HEK293 (cell line): Measurements from ENCODE around the gene SMIM32.

ENCODE experiments used
- CTCF ChIA-PET: fragments of 350-600 bp; formaldehyde crosslinking; extraction: SDS; loops from one replicate; lab custom pipeline; 2021; ENCODE audit warnings: antibody characterized with exemption; lab: Yijun Ruan, JAX
- POLR2A ChIA-PET: fragments of 300-600 bp; formaldehyde crosslinking; extraction: SDS; loops from one replicate; lab custom pipeline; 2020; ENCODE audit warnings: antibody characterized with exemption, inconsistent platforms; lab: Yijun Ruan, JAX
- H3K27ac ChIP-seq: fragments of 200-500 bp; sonication (Bioruptor generic); 2 replicates; pipeline ENCODE4 v1.5.1; 2014; ENCODE audit warnings: low read depth, low read length, control low read depth, inconsistent platforms; ENCODE audit errors: extremely low read depth
- H3K36me3 ChIP-seq, 2 experiments: fragments of 200-500 bp in 1 of 2; sonication (Bioruptor generic) in 1 of 2; 1 replicate in 1 of 2; 2 replicates in 1 of 2; pipeline ENCODE4 v1.5.1; 2014 to 2017; ENCODE audit warnings: inconsistent platforms in 2 of 2, low read length in 2 of 2; ENCODE audit not compliant: control insufficient read depth in 2 of 2, insufficient read depth in 1 of 2
- H3K4me1 ChIP-seq: fragments of 200-500 bp; sonication (Bioruptor generic); 2 replicates; pipeline ENCODE4 v1.5.1; 2014; ENCODE audit warnings: mild to moderate bottlenecking, low read length, inconsistent platforms; ENCODE audit not compliant: control insufficient read depth, insufficient read depth
- H3K4me3 ChIP-seq: 2 replicates; pipeline ENCODE4 v1.5.1; 2011; ENCODE audit warnings: low read depth, mild to moderate bottlenecking, control low read depth, low read length, moderate library complexity
- H3K9me3 ChIP-seq: fragments of 200-500 bp; sonication (Bioruptor generic); 2 replicates; pipeline ENCODE4 v1.5.1; 2014; ENCODE audit warnings: low read depth, low read length, inconsistent platforms; ENCODE audit not compliant: control insufficient read depth, insufficient read depth
- CTCF ChIP-seq: fragments of 450-650 bp; formaldehyde crosslinking; IDR thresholded peaks from 2 replicates; pipeline ENCODE4 v1.5.1; 2016; ENCODE audit warnings: missing biosample characterization, missing genetic modification characterization
- FEZF1 ChIP-seq: fragments of 450-650 bp; formaldehyde crosslinking; IDR thresholded peaks from 2 replicates; pipeline ENCODE4 v1.5.1; 2016; ENCODE audit warnings: missing biosample characterization, missing genetic modification characterization
- HOXC10 ChIP-seq: sonication (generic); formaldehyde crosslinking; IDR thresholded peaks from 2 replicates; pipeline ENCODE4 v1.8.1; 2023; ENCODE audit warnings: mild to moderate bottlenecking, missing genetic modification reagents
- IKZF3 ChIP-seq: fragments of 450-650 bp; IDR thresholded peaks from 2 replicates; pipeline ENCODE4 v1.5.0; 2018; ENCODE audit warnings: missing biosample characterization, mild to moderate bottlenecking, missing genetic modification characterization, moderate library complexity
- KLF10 ChIP-seq: fragments of 450-650 bp; IDR thresholded peaks from 2 replicates; pipeline ENCODE4 v1.5.1; 2018; ENCODE audit warnings: missing biosample characterization, mild to moderate bottlenecking, missing genetic modification characterization
- KLF9 ChIP-seq: fragments of 450-650 bp; formaldehyde crosslinking; IDR thresholded peaks from 2 replicates; pipeline ENCODE4 v1.5.1; 2016; ENCODE audit warnings: missing biosample characterization, missing genetic modification characterization, low read depth
- PRDM2 ChIP-seq: fragments of 450-650 bp; formaldehyde crosslinking; IDR thresholded peaks from 2 replicates; pipeline ENCODE4 v1.5.1; 2016; ENCODE audit warnings: missing biosample characterization, missing genetic modification characterization, borderline replicate concordance
- SALL2 ChIP-seq: fragments of 450-650 bp; formaldehyde crosslinking; IDR thresholded peaks from 2 replicates; pipeline ENCODE4 v1.5.0; 2017; ENCODE audit warnings: missing biosample characterization, mild to moderate bottlenecking, missing genetic modification characterization, borderline replicate concordance
- SCRT2 ChIP-seq: fragments of 450-650 bp; formaldehyde crosslinking; IDR thresholded peaks from 2 replicates; pipeline ENCODE4 v1.5.1; 2016; ENCODE audit warnings: missing biosample characterization, missing genetic modification characterization
- SETDB1 ChIP-seq: IDR thresholded peaks from one replicate; pipeline ENCODE4 v1.6.1; 2017; ENCODE audit warnings: mild to moderate bottlenecking, low read length, moderate library complexity, mixed read lengths; ENCODE audit not compliant: insufficient read length
- ZBTB8A ChIP-seq: fragments of 450-650 bp; formaldehyde crosslinking; IDR thresholded peaks from 2 replicates; pipeline ENCODE4 v1.5.1; 2016; ENCODE audit warnings: missing biosample characterization, missing genetic modification characterization
- ZEB2 ChIP-seq: fragments of 450-650 bp; formaldehyde crosslinking; IDR thresholded peaks from 2 replicates; pipeline ENCODE4 v1.5.1; 2016; ENCODE audit warnings: missing biosample characterization, missing genetic modification characterization
- ZNF112 ChIP-seq: fragments of 450-650 bp; formaldehyde crosslinking; IDR thresholded peaks from 2 replicates; pipeline ENCODE4 v1.5.0; 2017; ENCODE audit warnings: missing biosample characterization, missing genetic modification characterization
- ZNF133 ChIP-seq: fragments of 450-650 bp; formaldehyde crosslinking; IDR thresholded peaks from 2 replicates; pipeline ENCODE4 v1.5.1; 2016; ENCODE audit warnings: missing biosample characterization, missing genetic modification characterization
- ZNF146 ChIP-seq: fragments of 450-650 bp; formaldehyde crosslinking; IDR thresholded peaks from 2 replicates; pipeline ENCODE4 v1.5.1; 2016; ENCODE audit warnings: missing biosample characterization, missing genetic modification characterization
- ZNF362 ChIP-seq: fragments of 450-650 bp; formaldehyde crosslinking; IDR thresholded peaks from 2 replicates; pipeline ENCODE4 v1.5.1; 2016; ENCODE audit warnings: missing biosample characterization, missing genetic modification characterization
- ZNF600 ChIP-seq: fragments of 450-650 bp; formaldehyde crosslinking; IDR thresholded peaks from 2 replicates; pipeline ENCODE4 v1.5.1; 2016; ENCODE audit warnings: missing biosample characterization, missing genetic modification characterization
- ZNF76 ChIP-seq: fragments of 450-650 bp; formaldehyde crosslinking; IDR thresholded peaks from 2 replicates; pipeline ENCODE4; 2016; ENCODE audit warnings: low read depth, missing biosample characterization, missing genetic modification characterization, borderline replicate concordance
- ZNF776 ChIP-seq: fragments of 450-650 bp; formaldehyde crosslinking; IDR thresholded peaks from 2 replicates; pipeline ENCODE4 v1.5.0; 2017; ENCODE audit warnings: missing biosample characterization, missing genetic modification characterization, borderline replicate concordance
- TF ChIP-seq, protein P1 (sequence below): fragments of 450-650 bp; formaldehyde crosslinking; IDR thresholded peaks from 2 replicates; pipeline ENCODE4 v1.5.1; 2017; ENCODE audit warnings: missing biosample characterization, missing genetic modification characterization
- TF ChIP-seq, protein P2 (sequence below): fragments of 450-650 bp; formaldehyde crosslinking; IDR thresholded peaks from 2 replicates; pipeline ENCODE4 v1.5.1; 2016; ENCODE audit warnings: missing biosample characterization, missing genetic modification characterization
- TF ChIP-seq, protein P3 (sequence below): fragments of 450-650 bp; formaldehyde crosslinking; IDR thresholded peaks from 2 replicates; pipeline ENCODE4 v1.5.1; 2016; ENCODE audit warnings: missing biosample characterization, missing genetic modification characterization, low read depth

Gene SMIM32

DNA sequence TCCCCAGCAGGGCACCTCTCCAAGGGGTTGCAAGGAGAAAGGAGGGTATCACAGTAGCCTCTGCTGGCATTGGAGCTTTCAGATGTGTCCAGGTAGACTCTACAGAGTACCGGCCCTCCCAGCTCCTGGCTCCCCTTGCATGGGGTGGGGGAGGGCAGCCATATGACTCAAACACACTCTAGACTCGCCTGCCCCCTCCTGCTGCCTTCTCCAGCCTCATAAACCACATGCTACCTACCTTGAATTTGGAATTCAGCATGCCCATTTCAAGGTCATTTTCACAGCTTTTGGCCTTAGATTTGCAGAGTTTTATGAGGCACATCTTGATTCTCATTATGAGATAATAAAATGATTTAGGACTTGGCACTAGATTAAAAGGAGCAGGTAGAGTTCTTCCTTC is 32.8 kb upstream of the SMIM32 start (continued):
- TF ChIP-seq PRDM2 (tag by site-specific recombination): no peak
- no peak for TF ChIP-seq FEZF1 (tag by site-specific recombination)
- TF ChIP-seq ZNF600: no peak
- no peak for TF ChIP-seq SCRT2 (tag by site-specific recombination)
- no peak for TF ChIP-seq IKZF3 (tag by site-specific recombination)
- no peak for TF ChIP-seq SALL2 (tag by site-specific recombination)
- TF ChIP-seq, protein P1, sequence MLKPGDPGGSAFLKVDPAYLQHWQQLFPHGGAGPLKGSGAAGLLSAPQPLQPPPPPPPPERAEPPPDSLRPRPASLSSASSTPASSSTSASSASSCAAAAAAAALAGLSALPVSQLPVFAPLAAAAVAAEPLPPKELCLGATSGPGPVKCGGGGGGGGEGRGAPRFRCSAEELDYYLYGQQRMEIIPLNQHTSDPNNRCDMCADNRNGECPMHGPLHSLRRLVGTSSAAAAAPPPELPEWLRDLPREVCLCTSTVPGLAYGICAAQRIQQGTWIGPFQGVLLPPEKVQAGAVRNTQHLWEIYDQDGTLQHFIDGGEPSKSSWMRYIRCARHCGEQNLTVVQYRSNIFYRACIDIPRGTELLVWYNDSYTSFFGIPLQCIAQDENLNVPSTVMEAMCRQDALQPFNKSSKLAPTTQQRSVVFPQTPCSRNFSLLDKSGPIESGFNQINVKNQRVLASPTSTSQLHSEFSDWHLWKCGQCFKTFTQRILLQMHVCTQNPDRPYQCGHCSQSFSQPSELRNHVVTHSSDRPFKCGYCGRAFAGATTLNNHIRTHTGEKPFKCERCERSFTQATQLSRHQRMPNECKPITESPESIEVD: no peak
- no peak for TF ChIP-seq ZBTB8A
- TF ChIP-seq CTCF (tag by site-specific recombination): no peak
- TF ChIP-seq KLF10 (tag by site-specific recombination): no peak

DNA sequence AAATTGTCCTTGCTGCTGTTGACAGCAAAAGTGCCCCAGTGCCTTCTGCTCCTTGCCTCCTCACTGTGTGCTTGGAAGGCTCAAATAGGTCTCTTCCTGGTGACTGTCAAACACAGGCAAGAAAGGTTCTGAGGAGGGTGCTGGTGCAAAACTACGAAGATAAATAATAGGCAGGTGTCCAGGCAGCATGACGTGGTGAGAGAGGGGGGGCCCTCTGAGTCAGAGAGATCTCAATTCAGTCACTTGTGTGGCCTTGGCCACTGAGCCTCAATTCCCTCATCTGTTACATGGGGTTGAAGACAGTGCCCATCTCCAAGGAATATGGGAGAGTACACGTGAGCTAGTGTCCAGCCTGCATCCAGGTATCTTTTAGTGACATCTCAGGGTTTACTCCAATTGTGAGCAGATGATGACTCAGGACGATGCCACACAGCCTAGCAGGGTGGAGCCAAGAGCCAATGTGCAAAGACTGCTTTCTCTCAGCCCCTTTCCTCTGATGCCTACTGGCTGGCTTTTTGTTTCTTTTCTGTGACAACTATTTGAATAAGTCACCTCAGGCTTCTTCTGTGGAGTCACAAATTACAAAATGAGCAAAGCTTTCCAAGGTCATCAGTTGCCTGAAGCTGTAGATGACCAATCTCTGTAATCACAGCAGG is 29.7 kb upstream of the SMIM32 start:
- H3K27ac ChIP-seq: no peak overlapping the region
- no peaks in the 10 kb centered on the region for H3K9me3 ChIP-seq
- H3K4me3 ChIP-seq: no peak overlapping the region
- H3K4me1 ChIP-seq: no peaks in the 10 kb centered on the region
- ChIA-PET CTCF (interaction anchor here (0.7 to 3.9 kb wide), 2 partner anchors 10 to 344 kb away, joined by 4 to 18 read pairs; no protein-coding TSS in a partner anchor), POLR2A (no interaction called here)
- no peaks in the 10 kb centered on the region for H3K36me3 ChIP-seq
- TF ChIP-seq ZEB2 (tag by site-specific recombination) (no peak), HOXC10 (no peak), SETDB1 (no peak), ZNF76 (tag by site-specific recombination) (no peak), FEZF1 (tag by site-specific recombination) (no peak), KLF9 (tag by site-specific recombination) (no peak), ZNF133 (tag by site-specific recombination) (no peak), ZNF112 (tag by site-specific recombination) (no peak), ZNF776 (tag by site-specific recombination) (no peak), ZNF362 (tag by site-specific recombination) (no peak), ZNF146 (no peak)
- TF ChIP-seq, protein P2, sequence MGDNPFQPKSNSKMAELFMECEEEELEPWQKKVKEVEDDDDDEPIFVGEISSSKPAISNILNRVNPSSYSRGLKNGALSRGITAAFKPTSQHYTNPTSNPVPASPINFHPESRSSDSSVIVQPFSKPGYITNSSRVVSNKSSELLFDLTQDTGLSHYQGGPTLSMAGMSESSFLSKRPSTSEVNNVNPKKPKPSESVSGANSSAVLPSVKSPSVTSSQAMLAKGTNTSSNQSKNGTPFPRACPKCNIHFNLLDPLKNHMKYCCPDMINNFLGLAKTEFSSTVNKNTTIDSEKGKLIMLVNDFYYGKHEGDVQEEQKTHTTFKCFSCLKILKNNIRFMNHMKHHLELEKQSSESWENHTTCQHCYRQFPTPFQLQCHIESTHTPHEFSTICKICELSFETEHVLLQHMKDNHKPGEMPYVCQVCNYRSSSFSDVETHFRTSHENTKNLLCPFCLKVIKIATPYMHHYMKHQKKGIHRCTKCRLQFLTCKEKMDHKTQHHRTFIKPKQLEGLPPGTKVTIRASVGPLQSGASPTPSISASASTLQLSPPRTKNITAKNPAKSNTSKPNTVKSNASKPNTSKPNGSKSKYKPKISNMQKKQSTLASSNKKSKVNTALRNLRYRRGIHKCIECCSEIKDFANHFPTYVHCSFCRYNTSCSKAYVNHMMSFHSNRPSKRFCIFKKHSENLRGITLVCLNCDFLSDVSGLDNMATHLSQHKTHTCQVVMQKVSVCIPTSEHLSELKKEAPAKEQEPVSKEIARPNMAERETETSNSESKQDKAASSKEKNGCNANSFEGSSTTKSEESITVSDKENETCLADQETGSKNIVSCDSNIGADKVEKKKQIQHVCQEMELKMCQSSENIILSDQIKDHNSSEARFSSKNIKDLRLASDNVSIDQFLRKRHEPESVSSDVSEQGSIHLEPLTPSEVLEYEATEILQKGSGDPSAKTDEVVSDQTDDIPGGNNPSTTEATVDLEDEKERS (tag by site-specific recombination): no peak
- TF ChIP-seq, protein P3, sequence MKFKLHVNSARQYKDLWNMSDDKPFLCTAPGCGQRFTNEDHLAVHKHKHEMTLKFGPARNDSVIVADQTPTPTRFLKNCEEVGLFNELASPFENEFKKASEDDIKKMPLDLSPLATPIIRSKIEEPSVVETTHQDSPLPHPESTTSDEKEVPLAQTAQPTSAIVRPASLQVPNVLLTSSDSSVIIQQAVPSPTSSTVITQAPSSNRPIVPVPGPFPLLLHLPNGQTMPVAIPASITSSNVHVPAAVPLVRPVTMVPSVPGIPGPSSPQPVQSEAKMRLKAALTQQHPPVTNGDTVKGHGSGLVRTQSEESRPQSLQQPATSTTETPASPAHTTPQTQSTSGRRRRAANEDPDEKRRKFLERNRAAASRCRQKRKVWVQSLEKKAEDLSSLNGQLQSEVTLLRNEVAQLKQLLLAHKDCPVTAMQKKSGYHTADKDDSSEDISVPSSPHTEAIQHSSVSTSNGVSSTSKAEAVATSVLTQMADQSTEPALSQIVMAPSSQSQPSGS: no peak
